ENCODE results near the gene OLFM3.

Gene OLFM3

GRCh38 chr1:102002057-102002456 is 5.3 kb upstream of the OLFM3 start:
- no peak for TF ChIP-seq ZC3H10 (CRISPR knock-in tag; IDR thresholded peaks at IDR 0.05)
- no peak for TF ChIP-seq PATZ1 (CRISPR knock-in tag; IDR thresholded peaks at IDR 0.05; ENCODE audit: borderline replicate concordance)
- TF ChIP-seq CSRNP3 (CRISPR knock-in tag; IDR thresholded peaks at IDR 0.05) = no peak
- no peak for TF ChIP-seq ESRRG (CRISPR knock-in tag; IDR thresholded peaks at IDR 0.05)
- TF ChIP-seq CSDC2 (CRISPR knock-in tag; IDR thresholded peaks at IDR 0.05) = no peak
- TF ChIP-seq GLIS3 (CRISPR knock-in tag; IDR thresholded peaks at IDR 0.05) = no peak
- no peak for TF ChIP-seq TSHZ2 (CRISPR knock-in tag; IDR thresholded peaks at IDR 0.05)
- no peak for ATAC-seq

- TF ChIP-seq SNAI2 (CRISPR knock-in tag; IDR thresholded peaks at IDR 0.05) (no peak), CSRNP3 (CRISPR knock-in tag; IDR thresholded peaks at IDR 0.05) (no peak), ZNF70 (CRISPR knock-in tag; IDR thresholded peaks at IDR 0.05) (no peak), TCF4 (CRISPR knock-in tag; IDR thresholded peaks at IDR 0.05; ENCODE audit: borderline replicate concordance) (no peak), ZNF565 (CRISPR knock-in tag; conservative IDR thresholded peaks at IDR 0.05; ENCODE audit: low read depth) (no peak)
Observed at GRCh38 chr1:101995984-101996745, 561 bp downstream of the OLFM3 start.

GRCh38 chr1:101993710-101994109 is 3.0 kb downstream of the OLFM3 start:
- TF ChIP-seq ZC3H10 (CRISPR knock-in tag; IDR thresholded peaks at IDR 0.05) (no peak), ZNF70 (CRISPR knock-in tag; IDR thresholded peaks at IDR 0.05) (no peak), CSRNP3 (CRISPR knock-in tag; IDR thresholded peaks at IDR 0.05) (no peak), POU6F1 (CRISPR knock-in tag; IDR thresholded peaks at IDR 0.05; ENCODE audit: borderline replicate concordance, low read depth) (no peak), TCF4 (CRISPR knock-in tag; IDR thresholded peaks at IDR 0.05; ENCODE audit: borderline replicate concordance) (no peak), TSHZ2 (CRISPR knock-in tag; IDR thresholded peaks at IDR 0.05) (no peak), ZNF8 (CRISPR knock-in tag; IDR thresholded peaks at IDR 0.05) (no peak), OSR1 (CRISPR knock-in tag; IDR thresholded peaks at IDR 0.05) (no peak), ISL1 (CRISPR knock-in tag; IDR thresholded peaks at IDR 0.05) (no peak), CSDC2 (CRISPR knock-in tag; IDR thresholded peaks at IDR 0.05) (no peak), TOX (CRISPR knock-in tag; IDR thresholded peaks at IDR 0.05; ENCODE audit: borderline replicate concordance) (no peak), BACH2 (CRISPR knock-in tag; IDR thresholded peaks at IDR 0.05; ENCODE audit: borderline replicate concordance) (no peak), RARB (CRISPR knock-in tag; IDR thresholded peaks at IDR 0.05) (no peak), GLIS3 (CRISPR knock-in tag; IDR thresholded peaks at IDR 0.05) (no peak), PPARA (CRISPR knock-in tag; IDR thresholded peaks at IDR 0.05; ENCODE audit: borderline replicate concordance) (no peak), ARNTL (CRISPR knock-in tag; IDR thresholded peaks at IDR 0.05; ENCODE audit: borderline replicate concordance, low read depth) (no peak), ZFP30 (CRISPR knock-in tag; IDR thresholded peaks at IDR 0.05) (no peak), ESRRG (CRISPR knock-in tag; IDR thresholded peaks at IDR 0.05) (no peak)
- ATAC-seq = no peak

More at GRCh38 chr1:101995984-101996745, 561 bp downstream of the OLFM3 start:
- no peak; the same call in 2 of the 3 replicates for ATAC-seq

All from SK-N-SH treated with all-trans-retinoic acid at 6 μM for 48 hours (cell line).